Effector memory CD8-positive, alpha-beta T cell (primary cell): ENCODE data around the gene STEAP3.

Experiments
- ATAC-seq: fragments of 150-1000 bp; cut with Tn5 transposase; replicated peaks from 2 replicates; pipeline ENCODE4 v1.10.0; 2021; ENCODE audit warnings: mild to moderate bottlenecking, moderate library complexity
- DNase-seq, 3 experiments: peaks; one replicate each; pipeline ENCODE4 v3.0.0; 2021
- H3K27ac Mint-ChIP-seq, 2 donors: one replicate each; pipeline ENCODE4 v1.8.0; 2022; ENCODE audit warnings: mild to moderate bottlenecking in 2 of 2, mixed read lengths in 2 of 2, moderate library complexity in 2 of 2
- H3K27me3 Mint-ChIP-seq, 2 donors: one replicate each; pipeline ENCODE4 v1.8.0; 2022; ENCODE audit warnings: mixed read lengths in 2 of 2
- H3K36me3 Mint-ChIP-seq: one replicate; pipeline ENCODE4 v1.8.0; 2022; ENCODE audit warnings: mild to moderate bottlenecking, moderate library complexity, mixed read lengths; ENCODE audit not compliant: insufficient read depth
- H3K4me1 Mint-ChIP-seq, 2 donors: one replicate each; pipeline ENCODE4 v1.8.0; 2022; ENCODE audit warnings: low read depth in 2 of 2, mixed read lengths in 2 of 2
- H3K4me3 Mint-ChIP-seq, 2 donors: one replicate each; pipeline ENCODE4 v1.8.0; 2022; ENCODE audit warnings: mild to moderate bottlenecking in 2 of 2, mixed read lengths in 2 of 2, moderate library complexity in 2 of 2
- H3K9me3 Mint-ChIP-seq, 2 donors: one replicate each; pipeline ENCODE4 v1.8.0; 2022; ENCODE audit warnings: mixed read lengths in 2 of 2

STEAP3 gene

DNA sequence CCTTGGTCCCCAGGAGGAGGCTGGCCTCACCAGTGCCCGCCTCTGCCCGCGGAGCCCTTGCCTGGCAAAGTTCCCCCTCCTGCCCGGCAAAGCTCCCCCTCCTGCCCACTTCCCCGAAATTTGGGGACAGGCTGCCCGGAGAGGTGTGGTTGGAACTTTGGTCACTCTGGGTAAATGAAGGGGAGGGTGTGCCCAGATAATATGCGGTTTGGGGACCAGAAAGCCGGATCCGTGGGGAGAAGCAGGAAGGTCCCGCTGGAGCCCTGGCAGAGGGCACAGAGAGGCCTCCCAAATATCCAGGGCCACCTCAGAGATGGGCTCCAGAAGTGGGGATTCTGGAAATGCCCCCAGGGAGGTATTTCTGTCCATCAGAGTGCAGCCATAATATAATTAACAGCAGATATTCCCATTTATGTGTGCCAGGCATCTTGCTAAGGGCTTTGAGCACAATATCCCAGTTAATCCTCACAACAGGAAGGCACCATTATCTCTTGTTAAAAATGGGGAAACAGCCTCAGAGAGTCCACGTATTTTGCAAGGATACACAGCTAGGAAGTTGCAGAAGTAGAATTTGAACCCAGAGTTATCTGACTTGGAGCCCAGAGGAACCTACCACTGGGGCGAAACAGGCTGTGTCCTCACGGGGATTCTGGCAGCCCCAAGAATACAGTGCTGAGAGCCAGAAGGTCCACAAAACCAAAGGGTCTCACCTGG lies 914 bp downstream of the STEAP3 start:
- no peak for DNase-seq
- H3K4me3 Mint-ChIP-seq = no peak overlapping the region
- H3K27me3 Mint-ChIP-seq = peaks cover 35 to 85% of the 10 kb centered on the region in 2 donors
- no peaks in the 10 kb centered on the region for H3K4me1 Mint-ChIP-seq
- H3K9me3 Mint-ChIP-seq = no peaks in the 10 kb centered on the region
- no peak overlapping the region for H3K27ac Mint-ChIP-seq
- no peak for ATAC-seq
- no peaks in the 10 kb centered on the region for H3K36me3 Mint-ChIP-seq

DNA sequence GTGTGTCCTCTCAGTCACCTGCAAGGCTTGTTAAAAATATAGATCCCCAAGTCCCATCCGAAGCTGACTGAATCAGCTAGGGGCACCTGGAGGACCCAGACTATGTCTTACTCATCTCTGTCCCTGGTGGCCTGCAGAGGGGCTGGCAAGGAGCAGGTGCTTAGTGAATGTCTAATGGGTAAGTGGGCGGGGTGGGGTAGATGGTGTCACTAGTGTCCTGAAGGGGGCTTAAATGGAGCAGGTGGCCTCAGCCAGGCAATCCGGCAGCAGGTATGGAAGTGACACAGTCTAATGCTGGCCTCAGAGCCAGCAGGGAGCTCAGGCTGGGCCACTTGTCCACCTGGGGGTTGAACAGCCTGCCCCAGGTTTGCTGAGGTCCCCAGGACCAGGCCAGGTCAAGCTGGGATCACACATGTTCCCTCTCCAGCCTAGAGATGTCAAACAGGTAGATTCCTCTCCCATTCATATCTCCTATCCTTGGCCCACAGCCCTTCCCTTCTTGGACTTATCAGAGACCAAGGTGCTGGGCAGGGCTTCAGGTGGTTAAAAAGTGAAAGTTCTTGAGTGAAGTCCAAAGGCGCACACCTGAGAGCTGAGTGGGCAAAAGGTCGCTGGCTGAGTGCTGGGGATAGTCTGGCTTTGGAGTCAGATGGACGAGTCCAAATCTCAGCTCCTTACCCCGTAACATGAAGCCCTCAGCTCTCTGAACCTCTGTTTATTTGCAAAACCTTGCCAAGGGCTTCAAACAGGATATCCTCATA lies 1.7 kb downstream of the STEAP3 start:
- no peak for ATAC-seq
- Mint-ChIP-seq H3K4me1 (no peaks in the 10 kb centered on the region), H3K36me3 (no peaks in the 10 kb centered on the region), H3K4me3 (no peak overlapping the region), H3K27ac (no peak overlapping the region), H3K27me3 (peaks cover 30 to 80% of the 10 kb centered on the region in 2 donors), H3K9me3 (no peaks in the 10 kb centered on the region)
- no peak for DNase-seq

DNA sequence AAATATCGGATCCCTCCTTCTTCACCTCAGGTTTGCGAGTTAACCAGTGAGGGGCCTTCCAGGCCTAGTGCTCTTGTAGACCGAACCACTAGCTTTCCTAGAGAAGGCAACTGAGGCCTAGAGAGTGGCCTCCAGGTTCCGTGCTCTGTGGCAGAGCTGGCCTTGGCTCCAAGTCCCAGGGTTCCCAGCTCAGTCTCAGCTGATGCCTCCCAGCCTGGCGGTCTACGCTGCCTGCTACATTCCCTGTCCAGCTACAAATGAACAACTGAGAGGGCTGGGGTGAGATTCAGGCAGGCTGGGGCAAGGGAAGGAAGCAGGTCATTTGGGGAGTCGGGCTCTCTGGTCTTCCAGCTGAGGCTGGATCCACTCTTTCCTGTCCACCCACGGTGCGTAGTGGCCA lies 2.3 kb downstream of the STEAP3 start:
- Mint-ChIP-seq H3K4me1 (no peaks in the 10 kb centered on the region), H3K9me3 (no peaks in the 10 kb centered on the region), H3K27me3 (peaks cover 28 to 74% of the 10 kb centered on the region in 2 donors), H3K36me3 (no peaks in the 10 kb centered on the region), H3K4me3 (no peak overlapping the region), H3K27ac (no peak overlapping the region)
- ATAC-seq (no peak), DNase-seq (no peak)

DNA sequence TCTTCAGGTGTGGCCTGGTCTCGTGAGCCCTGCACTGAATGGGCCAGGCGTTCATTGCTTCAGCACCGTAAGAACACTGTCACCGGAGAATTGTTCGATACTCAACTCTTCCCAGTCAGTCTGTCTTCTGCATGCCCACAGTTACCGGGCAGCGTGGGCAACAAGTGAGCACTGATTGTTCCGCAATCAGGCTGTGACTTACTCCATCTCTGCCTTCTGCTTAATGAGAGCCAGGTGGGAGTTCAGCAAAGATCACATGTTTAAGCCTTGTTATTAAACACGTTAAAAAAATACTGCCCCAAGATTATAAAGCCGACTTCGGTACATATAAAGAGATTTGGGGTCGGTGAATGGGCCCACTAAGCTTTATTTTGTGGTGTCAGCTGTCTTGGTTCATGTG lies 3.7 kb downstream of the STEAP3 start:
- Mint-ChIP-seq H3K27ac (no peak overlapping the region), H3K4me1 (no peaks in the 10 kb centered on the region), H3K9me3 (no peaks in the 10 kb centered on the region), H3K27me3 (peaks cover 17 to 60% of the 10 kb centered on the region in 2 donors), H3K4me3 (no peak overlapping the region), H3K36me3 (no peaks in the 10 kb centered on the region)
- ATAC-seq (no peak), DNase-seq (no peak)

- DNase-seq (no peak), ATAC-seq (no peak)
- Mint-ChIP-seq H3K4me3 (no peak overlapping the region), H3K27ac (no peak overlapping the region), H3K9me3 (no peaks in the 10 kb centered on the region), H3K36me3 (no peaks in the 10 kb centered on the region), H3K4me1 (no peaks in the 10 kb centered on the region), H3K27me3 (peaks cover 17 to 52% of the 10 kb centered on the region in 2 donors)
These were observed 4.5 kb downstream of the STEAP3 start for GRCh38 chr2:119228136-119228535.

- DNase-seq = no peak
- Mint-ChIP-seq H3K36me3 (no peaks in the 10 kb centered on the region), H3K4me3 (no peak overlapping the region), H3K27me3 (peaks cover 17 to 50% of the 10 kb centered on the region in 2 donors), H3K9me3 (no peaks in the 10 kb centered on the region), H3K27ac (no peak overlapping the region), H3K4me1 (no peaks in the 10 kb centered on the region)
- no peak for ATAC-seq
These were observed 5.3 kb downstream of the STEAP3 start for GRCh38 chr2:119228964-119229363.

- Mint-ChIP-seq H3K27me3 (peaks cover 17 to 46% of the 10 kb centered on the region in 2 donors), H3K27ac (no peak overlapping the region), H3K9me3 (no peaks in the 10 kb centered on the region), H3K4me3 (no peak overlapping the region), H3K4me1 (no peaks in the 10 kb centered on the region), H3K36me3 (no peaks in the 10 kb centered on the region)
- ATAC-seq (no peak), DNase-seq (no peak)
These were observed 6.1 kb downstream of the STEAP3 start for GRCh38 chr2:119229716-119230115.

- Mint-ChIP-seq H3K27me3 (peaks cover 17 to 38% of the 10 kb centered on the region in 2 donors), H3K4me3 (no peak overlapping the region)
These were observed 6.9 kb downstream of the STEAP3 start for GRCh38 chr2:119230219-119231185.

GRCh38 chr2:119231975-119232665 lies 8.5 kb downstream of the STEAP3 start:
- Mint-ChIP-seq H3K27me3 (peaks cover 10 to 22% of the 10 kb centered on the region in 2 donors), H3K4me3 (no peak overlapping the region), H3K9me3 (no peaks in the 10 kb centered on the region), H3K4me1 (peaks cover 0 to 4% of the 10 kb centered on the region in 2 donors), H3K36me3 (peaks cover 3% of the 10 kb centered on the region), H3K27ac (no peak overlapping the region)
- DNase-seq (no peak), ATAC-seq (no peak)

More at GRCh38 chr2:119230219-119231185, 6.9 kb downstream of the STEAP3 start:
- Mint-ChIP-seq H3K9me3 (no peaks in the 10 kb centered on the region), H3K27ac (no peak overlapping the region), H3K36me3 (no peaks in the 10 kb centered on the region), H3K4me1 (no peaks in the 10 kb centered on the region)
- DNase-seq = no peak
- ATAC-seq = no peak

DNA sequence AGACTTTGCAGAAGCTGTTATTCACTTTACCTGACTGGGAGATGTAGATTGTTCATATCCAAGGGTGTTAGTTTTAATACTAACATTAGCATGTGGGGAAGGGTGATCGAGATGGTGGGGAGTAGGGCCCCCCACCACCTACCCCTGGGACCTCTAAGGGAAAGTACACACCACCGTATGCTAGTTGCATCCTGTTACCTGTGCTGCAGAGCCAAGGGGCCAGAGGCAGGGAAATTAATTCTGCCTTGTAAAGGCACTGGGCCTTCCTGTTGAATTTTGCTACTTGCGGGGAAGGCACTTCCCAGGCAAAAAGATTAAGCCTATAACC lies 9.0 kb downstream of the STEAP3 start:
- DNase-seq = no peak
- ATAC-seq = no peak
- peaks cover 3 to 5% of the 10 kb centered on the region in 2 donors for H3K4me1 Mint-ChIP-seq
- peaks cover 3% of the 10 kb centered on the region for H3K36me3 Mint-ChIP-seq
- H3K27ac Mint-ChIP-seq = no peak overlapping the region
- H3K4me3 Mint-ChIP-seq = no peak overlapping the region
- H3K27me3 Mint-ChIP-seq = peaks cover 10 to 21% of the 10 kb centered on the region in 2 donors
- H3K9me3 Mint-ChIP-seq = no peaks in the 10 kb centered on the region

GRCh38 chr2:119233326-119234020 lies 9.8 kb downstream of the STEAP3 start:
- ATAC-seq = no peak
- Mint-ChIP-seq H3K9me3 (no peaks in the 10 kb centered on the region), H3K36me3 (peaks cover 3% of the 10 kb centered on the region), H3K4me3 (no peak overlapping the region), H3K27me3 (peaks cover 10 to 17% of the 10 kb centered on the region in 2 donors), H3K27ac (no peak overlapping the region), H3K4me1 (peaks cover 7 to 12% of the 10 kb centered on the region in 2 donors)
- DNase-seq = no peak
